ENCODE results near the gene PCDHB3.
"Not testable (repeated sequence)": the region's sequence is repeated elsewhere in the genome, so short reads cannot be mapped to it uniquely, and the experiment has no call there.

PCDHB3 gene

GRCh38 chr5:141100243-141100805 is at the start of gene PCDHB3:
Gene PCDHB3, plus strand, starts transcription at chr5:141100473. Its CDS starts 177 bp downstream, at chr5:141100650.
- no peak for DNase-seq (ENCODE audit: low spot score)

- no peak for DNase-seq (ENCODE audit: low spot score)
Measured at GRCh38 chr5:141050622-141051520, 49.4 kb upstream of the PCDHB3 start, which contains the start of gene PCDHB1. Gene PCDHB1, plus strand, starts transcription at chr5:141051374. Its CDS starts 97 bp downstream, at chr5:141051471.

DNA sequence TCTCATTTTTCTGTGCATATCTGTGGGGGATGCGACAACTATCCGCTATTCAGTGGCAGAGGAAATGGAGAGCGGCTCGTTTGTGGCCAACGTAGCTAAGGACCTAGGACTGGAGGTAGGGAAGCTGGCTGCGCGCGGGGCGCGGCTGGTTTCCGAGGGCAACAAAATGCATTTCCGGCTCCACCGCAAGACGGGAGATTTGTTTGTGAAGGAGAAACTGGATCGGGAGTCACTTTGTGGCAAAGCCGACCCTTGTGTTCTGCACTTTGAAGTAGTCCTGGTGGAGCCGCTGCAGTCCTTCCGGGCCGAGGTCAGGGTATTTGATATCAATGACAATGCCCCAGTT is 48.8 kb upstream of the PCDHB3 start:
- no peak for DNase-seq (ENCODE audit: low spot score)

GRCh38 chr5:141077826-141078225 is 22.4 kb upstream of the PCDHB3 start:
- no peak for DNase-seq (ENCODE audit: low spot score)

- no peak for DNase-seq (ENCODE audit: low spot score)
Measured at GRCh38 chr5:141082228-141082627, 18.0 kb upstream of the PCDHB3 start.

DNA sequence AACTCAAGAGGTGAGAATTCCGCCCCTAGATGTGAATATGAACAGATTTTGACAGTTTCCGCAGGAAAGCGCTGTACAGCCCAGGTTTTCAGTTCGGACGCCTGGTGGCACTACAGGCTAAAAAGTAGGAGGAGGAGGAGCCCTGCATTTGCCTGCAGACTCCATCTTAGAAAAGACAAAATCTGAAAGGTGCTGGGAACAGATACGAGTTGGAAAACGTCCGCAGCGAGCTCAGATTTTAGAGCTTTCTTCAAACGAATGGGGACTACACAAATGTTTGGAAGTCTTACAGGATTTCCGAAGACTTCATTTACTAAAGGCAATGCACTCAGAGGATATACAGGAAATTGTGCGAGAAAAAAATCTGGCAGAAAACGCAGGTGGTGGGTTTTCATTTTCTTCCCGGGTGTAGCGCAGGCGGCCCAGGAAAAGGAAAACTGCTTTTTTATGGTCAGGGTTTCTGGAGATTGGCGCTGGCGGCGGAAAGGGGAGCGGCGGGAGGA is 15.7 kb upstream of the PCDHB3 start:
- peak; percentile 83 for DNase-seq (ENCODE audit: low spot score)

DNA sequence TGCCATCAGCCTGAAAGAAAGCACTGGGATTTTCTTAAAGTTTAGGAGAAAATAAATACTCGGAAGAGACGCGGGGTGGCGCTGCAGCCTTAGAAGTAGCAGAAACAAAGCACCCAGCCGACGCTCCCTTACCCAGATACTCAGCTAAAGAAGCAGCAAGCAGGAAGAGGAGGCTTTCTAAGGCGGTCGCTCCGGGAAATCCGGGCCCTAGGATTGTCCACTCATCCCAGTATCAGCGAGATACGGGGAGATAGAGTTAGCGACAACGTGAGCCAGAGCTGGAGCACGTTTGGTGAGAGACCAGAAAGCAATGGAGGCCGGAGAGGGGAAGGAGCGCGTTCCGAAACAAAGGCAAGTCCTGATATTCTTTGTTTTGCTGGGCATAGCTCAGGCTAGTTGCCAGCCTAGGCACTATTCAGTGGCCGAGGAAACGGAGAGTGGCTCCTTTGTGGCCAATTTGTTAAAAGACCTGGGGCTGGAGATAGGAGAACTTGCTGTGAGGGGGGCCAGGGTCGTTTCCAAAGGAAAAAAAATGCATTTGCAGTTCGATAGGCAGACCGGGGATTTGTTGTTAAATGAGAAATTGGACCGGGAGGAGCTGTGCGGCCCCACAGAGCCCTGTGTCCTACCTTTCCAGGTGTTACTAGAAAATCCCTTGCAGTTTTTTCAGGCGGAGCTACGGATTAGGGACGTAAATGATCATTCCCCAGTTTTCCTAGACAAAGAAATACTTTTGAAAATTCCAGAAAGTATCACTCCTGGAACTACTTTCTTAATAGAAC is 5.6 kb upstream of the PCDHB3 start, which contains the start of gene PCDHB2:
Gene PCDHB2, plus strand, starts transcription at position 135 of the 782 bp plus-strand sequence. Its CDS starts 176 bp downstream, at position 311.
- DNase-seq (ENCODE audit: low spot score): no peak

- DNase-seq (ENCODE audit: low spot score): no peak
Measured at GRCh38 chr5:141095263-141095641, 5.0 kb upstream of the PCDHB3 start.

- not testable (repeated sequence) for DNase-seq (ENCODE audit: low spot score)
Measured at GRCh38 chr5:141096181-141096580, 4.1 kb upstream of the PCDHB3 start.

DNA sequence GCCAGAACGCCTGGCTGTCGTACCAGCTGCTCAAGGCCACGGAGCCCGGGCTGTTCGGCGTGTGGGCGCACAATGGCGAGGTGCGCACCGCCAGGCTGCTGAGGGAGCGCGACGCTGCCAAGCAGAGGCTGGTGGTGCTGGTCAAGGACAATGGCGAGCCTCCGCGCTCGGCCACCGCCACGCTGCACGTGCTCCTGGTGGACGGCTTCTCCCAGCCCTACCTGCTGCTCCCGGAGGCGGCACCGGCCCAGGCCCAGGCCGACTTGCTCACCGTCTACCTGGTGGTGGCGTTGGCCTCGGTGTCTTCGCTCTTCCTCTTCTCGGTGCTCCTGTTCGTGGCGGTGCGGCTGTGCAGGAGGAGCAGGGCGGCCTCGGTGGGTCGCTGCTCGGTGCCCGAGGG is 3.7 kb upstream of the PCDHB3 start:
- not testable (repeated sequence) for DNase-seq (ENCODE audit: low spot score)

GRCh38 chr5:141101059-141101458 is 786 bp downstream of the PCDHB3 start:
- no peak for DNase-seq (ENCODE audit: low spot score)

DNA sequence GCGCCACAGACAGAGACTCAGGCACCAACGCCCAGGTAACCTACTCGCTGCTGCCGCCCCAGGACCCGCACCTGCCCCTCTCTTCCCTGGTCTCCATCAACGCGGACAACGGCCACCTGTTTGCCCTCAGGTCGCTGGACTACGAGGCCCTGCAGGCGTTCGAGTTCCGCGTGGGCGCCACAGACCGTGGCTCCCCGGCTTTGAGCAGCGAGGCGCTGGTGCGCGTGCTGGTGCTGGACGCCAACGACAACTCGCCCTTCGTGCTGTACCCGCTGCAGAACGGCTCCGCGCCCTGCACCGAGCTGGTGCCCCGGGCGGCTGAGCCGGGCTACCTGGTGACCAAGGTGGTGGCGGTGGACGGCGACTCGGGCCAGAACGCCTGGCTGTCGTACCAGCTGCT is 1.8 kb downstream of the PCDHB3 start:
- DNase-seq (ENCODE audit: low spot score): not testable (repeated sequence)

- DNase-seq (ENCODE audit: low spot score): not testable (repeated sequence)
Measured at GRCh38 chr5:141102471-141102870, 2.2 kb downstream of the PCDHB3 start.

GRCh38 chr5:141105350-141105749 is 5.1 kb downstream of the PCDHB3 start:
- DNase-seq (ENCODE audit: low spot score): no peak

DNA sequence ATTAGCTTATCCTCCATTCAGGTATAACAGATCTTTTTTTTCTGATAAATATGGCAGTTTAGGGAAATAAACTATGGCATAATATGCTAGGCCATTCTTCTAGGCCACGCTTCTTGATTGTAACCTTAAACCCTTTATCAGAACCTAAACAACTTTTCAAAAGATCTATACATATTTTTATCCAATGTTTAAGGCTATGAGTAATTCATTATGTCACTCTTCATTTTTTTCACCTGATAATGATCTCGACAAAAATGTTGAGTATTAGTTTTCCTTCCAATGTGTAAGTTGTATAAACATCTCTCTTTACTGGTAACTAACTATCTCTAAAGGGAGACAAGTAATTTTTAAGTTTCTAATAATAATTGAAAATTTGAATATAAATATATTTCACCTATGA is 19.0 kb downstream of the PCDHB3 start:
- no peak for DNase-seq (ENCODE audit: low spot score)

GRCh38 chr5:141121563-141121962 is 21.3 kb downstream of the PCDHB3 start, which contains the start of gene PCDHB4:
Gene PCDHB4, plus strand, starts transcription at chr5:141121818. Its CDS starts 181 bp downstream, at chr5:141121999.
- no peak for DNase-seq (ENCODE audit: low spot score)

- DNase-seq (ENCODE audit: low spot score): no peak
Measured at GRCh38 chr5:141121985-141122384, 21.7 kb downstream of the PCDHB3 start.

- not testable (repeated sequence) for DNase-seq (ENCODE audit: low spot score)
Measured at GRCh38 chr5:141123396-141124135, 23.3 kb downstream of the PCDHB3 start.

DNA sequence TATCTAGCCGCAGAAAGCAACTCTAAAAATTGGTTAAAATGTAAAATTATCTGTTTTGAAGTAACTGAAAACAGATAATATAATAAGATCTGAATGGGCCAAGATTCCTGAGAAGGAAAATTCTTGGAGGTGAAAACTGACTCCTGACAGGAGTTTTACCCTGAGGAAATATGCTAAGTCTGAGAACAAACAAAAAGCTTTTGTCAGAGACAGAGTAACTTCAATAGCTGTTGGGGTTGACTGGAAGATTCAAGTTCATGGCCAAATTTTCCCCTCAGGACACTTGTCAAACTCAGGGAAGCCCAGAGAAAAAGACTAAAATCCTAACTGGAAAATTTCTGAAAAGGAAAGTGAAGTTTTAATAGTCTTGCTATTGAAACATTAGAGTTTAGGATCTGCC is 27.0 kb downstream of the PCDHB3 start:
- no peak for DNase-seq (ENCODE audit: low spot score)

GRCh38 chr5:141135030-141135717 is 34.9 kb downstream of the PCDHB3 start, which contains the start of gene PCDHB5:
Gene PCDHB5, plus strand, starts transcription at chr5:141135206. Its CDS starts 229 bp downstream, at chr5:141135435.
- no peak for DNase-seq (ENCODE audit: low spot score)

Measured in SW480 (cell line).